ENCODE results near the gene MIGA2. TPM values are rescaled to one million over a fixed set of nuclear protein-coding genes. Genes with fewer than 3 reads are reported as not detected.

The MIGA2 gene
- total RNA-seq, 2 experiments from 2014 or later: 53.2 to 56.9 TPM

DNA sequence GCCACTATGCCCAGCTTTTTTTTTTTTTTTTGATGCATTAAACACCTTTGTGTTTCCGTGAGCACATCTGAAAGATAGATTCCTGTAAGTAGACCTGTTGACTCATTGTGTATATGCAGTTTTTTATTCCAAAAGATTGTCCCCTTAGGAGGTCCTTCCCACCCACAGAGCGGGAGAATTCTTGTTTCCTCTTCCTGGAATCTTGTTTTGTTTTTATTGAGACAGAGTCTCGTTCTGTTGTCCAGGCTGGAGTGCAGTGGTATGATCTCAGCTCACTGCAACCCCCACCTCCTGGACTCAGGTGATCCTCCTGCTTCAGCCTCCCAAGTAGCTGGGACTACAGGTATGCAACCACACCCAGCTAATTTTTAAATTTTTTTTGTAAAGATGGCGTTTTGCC lies 82.4 kb downstream of the MIGA2 start:
- no peaks in the 10 kb centered on the region for H3K9me3 Mint-ChIP-seq
- Histone ChIP-seq H3K9me3 (ENCODE audit: control insufficient read depth in 1 of 2, insufficient read depth in 1 of 2, low read length in 2 of 2) (no peaks in the 10 kb centered on the region), H3K4me1 (ENCODE audit: insufficient read depth, low read length) (peaks cover under 1% of the 10 kb centered on the region), H3K4me3 (ENCODE audit: low read length) (no peak overlapping the region), H3K27ac (ENCODE audit: low read depth in 1 of 2, low read length in 2 of 2) (no peak overlapping the region), H3K27me3 (ENCODE audit: control insufficient read depth in 1 of 2, insufficient read depth in 2 of 2, low read length in 2 of 2) (no peaks in the 10 kb centered on the region), H3K36me3 (ENCODE audit: insufficient read depth, low read length) (peaks cover 32% of the 10 kb centered on the region)
- intact Hi-C loops (cut with DNase I, micrococcal nuclease): no loop called here
- peaks cover 12% of the 10 kb centered on the region for H3K4me1 Mint-ChIP-seq (ENCODE audit: low read depth)
- no peak overlapping the region for H3K27ac Mint-ChIP-seq
- no peak overlapping the region for H3K4me3 Mint-ChIP-seq
- ChIA-PET CTCF (no interaction called here), POLR2A (interaction anchor here (0.7 kb wide), 1 partner anchor 506 kb away, joined by 3 read pairs; no protein-coding TSS in a partner anchor)
- peaks cover 31% of the 10 kb centered on the region for H3K36me3 Mint-ChIP-seq (ENCODE audit: low read depth)
- no peaks in the 10 kb centered on the region for H3K27me3 Mint-ChIP-seq
- DNase-seq: no peak
- TF ChIP-seq, protein P1, sequence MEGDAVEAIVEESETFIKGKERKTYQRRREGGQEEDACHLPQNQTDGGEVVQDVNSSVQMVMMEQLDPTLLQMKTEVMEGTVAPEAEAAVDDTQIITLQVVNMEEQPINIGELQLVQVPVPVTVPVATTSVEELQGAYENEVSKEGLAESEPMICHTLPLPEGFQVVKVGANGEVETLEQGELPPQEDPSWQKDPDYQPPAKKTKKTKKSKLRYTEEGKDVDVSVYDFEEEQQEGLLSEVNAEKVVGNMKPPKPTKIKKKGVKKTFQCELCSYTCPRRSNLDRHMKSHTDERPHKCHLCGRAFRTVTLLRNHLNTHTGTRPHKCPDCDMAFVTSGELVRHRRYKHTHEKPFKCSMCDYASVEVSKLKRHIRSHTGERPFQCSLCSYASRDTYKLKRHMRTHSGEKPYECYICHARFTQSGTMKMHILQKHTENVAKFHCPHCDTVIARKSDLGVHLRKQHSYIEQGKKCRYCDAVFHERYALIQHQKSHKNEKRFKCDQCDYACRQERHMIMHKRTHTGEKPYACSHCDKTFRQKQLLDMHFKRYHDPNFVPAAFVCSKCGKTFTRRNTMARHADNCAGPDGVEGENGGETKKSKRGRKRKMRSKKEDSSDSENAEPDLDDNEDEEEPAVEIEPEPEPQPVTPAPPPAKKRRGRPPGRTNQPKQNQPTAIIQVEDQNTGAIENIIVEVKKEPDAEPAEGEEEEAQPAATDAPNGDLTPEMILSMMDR (IDR thresholded peaks at IDR 0.05): no peak
- ATAC-seq (ENCODE audit: poor library complexity): no peak

DNA sequence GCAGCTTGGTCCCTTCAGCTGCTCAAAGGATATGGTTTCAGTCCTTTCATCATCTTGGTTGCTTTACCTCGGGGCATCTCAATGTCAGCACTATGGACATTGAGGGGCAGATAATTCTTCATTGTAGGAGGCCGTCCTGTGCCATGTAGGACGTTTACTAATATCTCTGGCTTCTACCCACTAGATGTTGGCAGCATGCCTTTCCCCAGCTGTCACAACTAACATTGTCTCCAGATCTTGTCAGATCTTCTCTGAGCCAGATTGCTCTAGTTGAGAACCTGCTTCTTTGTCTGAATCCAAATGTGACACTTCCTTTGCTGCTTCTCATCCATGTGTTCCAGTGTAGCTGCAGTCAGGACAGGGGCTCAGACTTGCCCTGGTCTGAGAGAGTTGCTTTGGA lies 85.1 kb downstream of the MIGA2 start:
- Histone ChIP-seq H3K4me3 (ENCODE audit: low read length) (no peak overlapping the region), H3K27ac (ENCODE audit: low read depth in 1 of 2, low read length in 2 of 2) (no peak overlapping the region), H3K27me3 (ENCODE audit: control insufficient read depth in 1 of 2, insufficient read depth in 2 of 2, low read length in 2 of 2) (no peaks in the 10 kb centered on the region), H3K9me3 (ENCODE audit: control insufficient read depth in 1 of 2, insufficient read depth in 1 of 2, low read length in 2 of 2) (no peaks in the 10 kb centered on the region), H3K4me1 (ENCODE audit: insufficient read depth, low read length) (no peaks in the 10 kb centered on the region), H3K36me3 (ENCODE audit: insufficient read depth, low read length) (peaks cover 50% of the 10 kb centered on the region)
- POLR2A ChIA-PET: no interaction called here
- Mint-ChIP-seq H3K4me1 (ENCODE audit: low read depth) (no peaks in the 10 kb centered on the region), H3K4me3 (no peak overlapping the region), H3K27me3 (no peaks in the 10 kb centered on the region), H3K9me3 (no peaks in the 10 kb centered on the region), H3K36me3 (ENCODE audit: low read depth) (peaks cover 49% of the 10 kb centered on the region), H3K27ac (no peak overlapping the region)
- DNase-seq: no peak
- ATAC-seq (ENCODE audit: poor library complexity): no peak
- TF ChIP-seq, protein P1 (IDR thresholded peaks at IDR 0.05): no peak
- intact Hi-C loops (cut with DNase I, micrococcal nuclease): no loop called here
- CTCF ChIA-PET: interaction anchor here (1.0 to 1.8 kb wide), 2 partner anchors 10 to 605 kb away, joined by 3 to 5 read pairs; no protein-coding TSS in a partner anchor

Other genes with a start within 250 kb of the MIGA2 start
- gene TBC1D13, start 249.4 kb upstream of the MIGA2 start, total RNA-seq: 10 to 100 TPM; 25.4 to 28.7 TPM
- gene ENDOG, start 218.1 kb upstream of the MIGA2 start, total RNA-seq: 1 to 10 TPM; 3.2 to 3.7 TPM
- gene SPOUT1, start 206.8 kb upstream of the MIGA2 start, total RNA-seq: 10 to 100 TPM; 22.2 to 27.6 TPM
- gene KYAT1, start 154.7 kb upstream of the MIGA2 start, total RNA-seq: 1 to 10 TPM; 2.8 to 4.7 TPM
- gene LRRC8A, start 154.5 kb upstream of the MIGA2 start, total RNA-seq: 10 to 100 TPM; 35.0 to 35.8 TPM
- 1 to 10 TPM; 1.6 to 2.6 TPM for gene PHYHD1, start 115.6 kb upstream of the MIGA2 start, total RNA-seq
- 1 to 10 TPM; 7.4 to 7.8 TPM for gene DOLK, start 89.0 kb upstream of the MIGA2 start, total RNA-seq
- gene NUP188, start 88.9 kb upstream of the MIGA2 start, total RNA-seq: 10 to 100 TPM; 43.0 to 43.9 TPM
- gene SH3GLB2, start 8.3 kb upstream of the MIGA2 start, total RNA-seq: 10 to 100 TPM; 65.6 to 69.1 TPM
- gene DOLPP1, start 44.5 kb downstream of the MIGA2 start, total RNA-seq: 1 to 10 TPM; 2.7 to 3.6 TPM
- gene CRAT, start 74.2 kb downstream of the MIGA2 start, total RNA-seq: 1 to 10 TPM; 7.1 to 9.4 TPM
- gene PTPA, start 74.8 kb downstream of the MIGA2 start, total RNA-seq: 10 to 100 TPM; 21.6 to 23.3 TPM
- gene IER5L, start 141.6 kb downstream of the MIGA2 start, total RNA-seq: 1 to 10 TPM; 5.6 to 6.4 TPM